OCI-M2 (cell line): Measurements from ENCODE around the gene RBM25.

Experiments used
- DNase-seq: peaks from one replicate; lab custom pipeline; 2025; ENCODE audit not compliant: unreplicated experiment; lab: John Stamatoyannopoulos, UW

Gene RBM25

DNA sequence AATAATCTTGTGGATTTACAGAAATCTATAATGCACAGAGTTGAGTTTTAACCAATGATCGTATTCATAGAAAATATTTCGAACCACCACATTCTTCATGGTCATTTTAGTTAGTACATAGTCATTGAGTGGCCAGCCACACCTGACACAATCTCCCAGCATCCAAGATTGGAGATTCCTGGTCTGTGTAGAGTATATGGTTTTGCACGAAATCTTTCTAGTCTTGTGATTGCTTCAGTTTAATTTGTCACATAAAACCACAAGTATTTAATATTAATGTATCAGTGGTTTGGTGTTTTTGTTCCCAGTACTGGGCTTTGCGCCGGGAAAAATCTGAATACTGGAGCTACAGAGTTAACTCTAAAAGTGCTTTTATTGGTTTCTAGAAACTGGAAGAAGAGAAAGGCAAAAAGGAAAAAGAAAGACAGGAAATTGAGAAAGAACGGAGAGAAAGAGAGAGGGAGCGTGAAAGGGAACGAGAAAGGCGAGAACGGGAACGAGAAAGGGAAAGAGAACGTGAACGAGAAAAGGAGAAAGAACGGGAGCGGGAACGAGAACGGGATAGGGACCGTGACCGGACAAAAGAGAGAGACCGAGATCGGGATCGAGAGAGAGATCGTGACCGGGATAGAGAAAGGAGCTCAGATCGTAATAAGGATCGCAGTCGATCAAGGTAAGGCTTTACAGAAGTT is 44.6 kb downstream of the RBM25 start:
- no peak for DNase-seq

- DNase-seq, result no peak
These were observed 46.7 kb downstream of the RBM25 start for GRCh38 chr14:73105050-73105449.

DNA sequence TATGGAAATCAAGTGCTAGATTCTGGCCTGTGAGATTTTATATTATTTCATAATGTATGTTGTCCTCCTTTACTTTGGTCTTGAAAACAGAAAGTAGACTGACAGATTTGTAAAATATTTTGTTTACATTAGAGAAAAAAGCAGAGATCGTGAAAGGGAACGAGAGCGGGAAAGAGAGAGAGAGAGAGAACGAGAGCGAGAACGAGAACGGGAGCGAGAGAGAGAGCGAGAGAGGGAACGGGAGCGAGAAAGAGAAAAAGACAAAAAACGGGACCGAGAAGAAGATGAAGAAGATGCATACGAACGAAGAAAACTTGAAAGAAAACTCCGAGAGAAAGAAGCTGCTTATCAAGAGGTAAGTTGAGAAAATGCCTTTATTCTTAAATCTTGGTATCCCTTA is 47.4 kb downstream of the RBM25 start:
- DNase-seq, result no peak

- DNase-seq, result no peak
These were observed 57.8 kb downstream of the RBM25 start for GRCh38 chr14:73116079-73116665.

- DNase-seq, result no peak
These were observed 66.0 kb downstream of the RBM25 start for GRCh38 chr14:73124180-73124894.

- DNase-seq, result no peak
These were observed 66.8 kb downstream of the RBM25 start for GRCh38 chr14:73125169-73125588.

DNA sequence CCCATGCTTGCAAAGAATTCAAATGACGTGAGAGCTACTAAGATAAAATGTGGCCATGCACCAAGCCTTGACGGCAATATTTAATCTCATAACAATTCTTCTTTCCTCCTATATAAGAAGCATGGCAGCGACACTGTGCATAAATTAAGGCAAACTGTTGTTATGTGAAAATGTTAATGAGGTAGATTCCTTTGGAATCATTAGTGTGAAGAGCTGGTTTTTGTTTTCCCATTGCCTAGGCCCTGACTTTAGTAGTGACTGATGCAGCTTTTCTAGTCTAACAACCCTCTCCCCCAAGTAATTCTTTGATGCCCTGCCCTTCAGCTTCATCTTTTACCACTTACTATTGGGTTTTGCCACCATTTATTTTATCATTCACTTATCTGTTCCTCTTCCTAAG is 67.4 kb downstream of the RBM25 start:
- DNase-seq, result no peak

GRCh38 chr14:73133795-73134194 is 75.5 kb downstream of the RBM25 start:
- DNase-seq, result no peak

DNA sequence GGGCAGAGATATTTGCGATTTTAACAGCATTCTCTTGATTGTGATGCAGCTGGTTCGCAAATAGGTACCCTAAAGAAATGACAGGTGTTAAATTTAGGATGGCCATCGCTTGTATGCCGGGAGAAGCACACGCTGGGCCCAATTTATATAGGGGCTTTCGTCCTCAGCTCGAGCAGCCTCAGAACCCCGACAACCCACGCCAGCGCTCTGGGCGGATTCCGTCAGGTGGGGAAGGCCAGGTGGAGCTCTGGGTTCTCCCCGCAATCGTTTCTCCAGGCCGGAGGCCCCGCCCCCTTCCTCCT is 77.7 kb downstream of the RBM25 start:
- DNase-seq, result no peak

GRCh38 chr14:73136387-73137225 is 78.3 kb downstream of the RBM25 start, which contains the start of gene PSEN1:
Gene PSEN1 (plus strand): TSS chr14:73136507. CDS start chr14:73148020, 11,513 bp downstream.
- peak; percentile 62 for DNase-seq

- DNase-seq, result no peak
These were observed 82.5 kb downstream of the RBM25 start for GRCh38 chr14:73140811-73141323.

GRCh38 chr14:73142216-73142615 is 83.9 kb downstream of the RBM25 start:
- no peak for DNase-seq

- DNase-seq, result no peak
These were observed 84.7 kb downstream of the RBM25 start for GRCh38 chr14:73143003-73143402.

GRCh38 chr14:73143617-73144016 is 85.3 kb downstream of the RBM25 start:
- DNase-seq, result no peak

- DNase-seq, result no peak
These were observed 87.0 kb downstream of the RBM25 start for GRCh38 chr14:73145371-73145770.

DNA sequence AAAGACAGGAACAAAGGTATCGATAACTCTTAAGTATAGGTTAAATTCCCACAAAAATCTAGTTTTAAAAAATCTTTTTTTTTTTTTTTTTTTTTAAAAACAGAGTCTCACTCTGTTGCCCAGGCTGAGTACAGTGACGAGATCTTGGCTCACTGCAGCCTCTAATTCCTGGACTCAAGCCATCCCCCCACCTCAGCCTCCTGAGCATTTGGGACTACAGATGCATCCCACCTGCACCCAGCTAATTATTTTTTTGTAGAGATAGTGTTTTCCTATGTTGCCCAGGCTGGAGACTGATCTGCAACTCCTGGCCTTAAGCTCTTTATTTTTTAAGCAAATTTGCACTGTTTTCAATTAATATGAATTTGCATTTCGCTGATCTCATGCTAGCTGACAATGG is 87.8 kb downstream of the RBM25 start:
- no peak for DNase-seq

- DNase-seq, result no peak
These were observed 91.4 kb downstream of the RBM25 start for GRCh38 chr14:73149753-73150152.

DNA sequence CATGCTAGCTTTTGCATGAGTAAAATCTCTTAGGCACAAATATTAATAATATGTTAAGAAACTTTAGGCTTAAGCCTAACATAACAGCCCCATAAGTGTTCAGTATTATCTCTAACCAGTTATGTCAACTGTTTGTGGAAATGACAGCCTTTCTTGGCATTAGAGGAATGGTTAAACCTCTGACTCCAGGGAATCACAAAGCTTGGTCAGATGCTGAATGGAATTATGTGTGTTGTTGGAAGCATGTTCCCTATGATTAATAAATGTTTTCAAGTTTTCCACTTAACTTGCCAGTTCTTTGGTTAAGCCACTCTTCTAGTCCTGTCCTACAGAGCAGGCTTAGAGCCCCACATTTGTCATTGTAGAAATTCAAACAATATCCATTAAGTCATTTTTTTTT is 94.9 kb downstream of the RBM25 start:
- DNase-seq, result no peak

DNA sequence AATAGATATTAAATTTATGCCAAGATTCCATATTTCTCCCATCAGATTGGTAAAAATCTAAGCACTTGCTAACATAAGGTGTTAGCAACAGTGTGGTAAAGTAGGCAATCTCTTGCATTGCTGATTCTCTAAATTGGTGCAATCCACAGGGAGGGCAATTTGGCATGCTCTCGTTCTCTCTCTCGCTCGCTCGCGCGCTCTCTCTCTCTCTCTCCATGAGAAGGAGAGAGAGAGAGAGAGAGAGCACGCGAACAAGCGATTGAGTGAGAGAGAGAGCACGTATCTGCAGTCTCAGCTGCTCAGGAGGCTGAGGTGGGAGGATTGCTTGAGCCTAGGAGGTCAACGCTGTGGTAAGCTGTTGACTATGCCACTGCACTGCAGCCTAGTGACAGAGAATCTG is 103.9 kb downstream of the RBM25 start:
- DNase-seq, result no peak

- DNase-seq, result no peak
These were observed 108.1 kb downstream of the RBM25 start for GRCh38 chr14:73166399-73166798.

DNA sequence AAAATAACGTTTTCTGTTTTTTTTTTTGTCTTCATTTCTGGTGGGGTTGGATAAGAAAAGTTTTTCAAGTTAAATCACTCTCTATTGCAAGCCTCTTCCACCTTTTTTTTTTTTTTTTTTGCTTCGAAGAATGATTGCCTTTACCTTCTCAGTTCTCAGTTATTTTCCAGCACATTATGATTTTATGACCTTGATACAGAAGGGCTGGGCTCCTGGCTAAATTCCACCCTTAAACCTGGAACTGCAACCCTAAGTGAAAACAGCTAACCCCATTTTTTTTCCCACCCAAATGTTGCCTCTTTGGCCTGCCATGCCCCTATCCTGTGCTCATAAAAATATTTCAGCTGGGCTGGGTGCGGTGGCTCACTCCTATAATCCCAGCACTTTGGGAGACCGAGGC is 109.4 kb downstream of the RBM25 start:
- no peak for DNase-seq
